Neural progenitor cell (in vitro differentiated cells): ENCODE data around the gene RGSL1. TPM values are rescaled to one million over a fixed set of nuclear protein-coding genes. Genes with fewer than 3 reads are reported as not detected.

ENCODE experiments used
- DNase-seq: peaks from one replicate; pipeline ENCODE4 v3.0.0-alpha.2; 2016; ENCODE audit warnings: low spot score
- H2AFZ ChIP-seq: fragments of 200-600 bp; sonication (generic); replicated peaks from 2 replicates; pipeline ENCODE4 v1.6.1; 2016; ENCODE audit warnings: antibody characterized with exemption
- H3F3A ChIP-seq: fragments of 200-600 bp; sonication (generic); 2 replicates; pipeline ENCODE4 v1.6.1; 2016; ENCODE audit warnings: antibody characterized with exemption, low read depth
- H3K27ac ChIP-seq: fragments of 200-600 bp; sonication (generic); 2 replicates; pipeline ENCODE4 v1.5.1; 2016; ENCODE audit warnings: mild to moderate bottlenecking
- H3K27me3 ChIP-seq: fragments of 200-600 bp; sonication (generic); 2 replicates; pipeline ENCODE4 v1.6.1; 2016; ENCODE audit warnings: mild to moderate bottlenecking, moderate library complexity
- H3K36me3 ChIP-seq: fragments of 200-600 bp; sonication (generic); 2 replicates; pipeline ENCODE4 v1.5.1; 2016
- H3K4me1 ChIP-seq: fragments of 200-600 bp; sonication (generic); 2 replicates; pipeline ENCODE4 v1.6.1; 2016; ENCODE audit warnings: mixed run types
- H3K4me2 ChIP-seq: fragments of 200-600 bp; sonication (generic); 2 replicates; pipeline ENCODE4 v1.6.1; 2016
- H3K4me3 ChIP-seq: fragments of 200-600 bp; sonication (generic); 2 replicates; pipeline ENCODE4 v1.5.1; 2016
- H3K79me2 ChIP-seq: fragments of 200-600 bp; sonication (generic); 2 replicates; pipeline ENCODE4 v1.6.1; 2016; ENCODE audit warnings: low read depth
- H3K9ac ChIP-seq: fragments of 200-600 bp; sonication (generic); 2 replicates; pipeline ENCODE4 v1.6.1; 2016
- H3K9me3 ChIP-seq: fragments of 200-600 bp; sonication (generic); 2 replicates; pipeline ENCODE4 v1.5.1; 2016; ENCODE audit warnings: low read depth
- H4K20me1 ChIP-seq: fragments of 200-600 bp; sonication (generic); 2 replicates; pipeline ENCODE4 v1.6.1; 2016; ENCODE audit warnings: low read depth
- H3K27ac Mint-ChIP-seq: 3 replicates; pipeline ENCODE4 v1.8.0; 2021; ENCODE audit warnings: mixed read lengths
- H3K27me3 Mint-ChIP-seq: 2 replicates; pipeline ENCODE4 v1.8.0; 2022; ENCODE audit warnings: low read depth, mild to moderate bottlenecking, inconsistent platforms, moderate library complexity, mixed read lengths; ENCODE audit not compliant: insufficient read depth
- H3K36me3 Mint-ChIP-seq: 3 replicates; pipeline ENCODE4 v1.8.0; 2021; ENCODE audit warnings: mixed read lengths
- H3K4me1 Mint-ChIP-seq: 3 replicates; pipeline ENCODE4 v1.8.0; 2021; ENCODE audit warnings: mixed read lengths
- H3K4me3 Mint-ChIP-seq: 3 replicates; pipeline ENCODE4 v1.8.0; 2021; ENCODE audit warnings: mild to moderate bottlenecking, moderate library complexity, mixed read lengths
- H3K9me3 Mint-ChIP-seq: 3 replicates; pipeline ENCODE4 v1.8.0; 2020; ENCODE audit warnings: mixed read lengths
- EZH2 ChIP-seq: fragments of 200-600 bp; sonication (generic); IDR thresholded peaks from 2 replicates; pipeline ENCODE4 v1.6.1; 2017; ENCODE audit warnings: antibody characterized with exemption, mild to moderate bottlenecking, moderate library complexity
- EZH2phosphoT487 ChIP-seq: fragments of 200-600 bp; sonication (generic); IDR thresholded peaks from 2 replicates; pipeline ENCODE4 v1.6.1; 2017; ENCODE audit warnings: antibody characterized with exemption
- total RNA-seq: library from RNA; depleted of rRNA; stranded (reverse); fragments of >200 nt; gene quantifications from 2 replicates; pipeline ENCODE4 v1.2.3, GENCODE V29; 2015; ENCODE audit warnings: low replicate concordance
- TF ChIP-seq, protein P1 (sequence below): fragments of 200-600 bp; sonication (generic); IDR thresholded peaks from 2 replicates; pipeline ENCODE4 v1.5.1; 2017; ENCODE audit warnings: antibody characterized with exemption, mild to moderate bottlenecking

The RGSL1 gene
- total RNA-seq, 1 donor from 2014 or later, result not detected

GRCh38 chr1:182460550-182460951, 10.6 kb downstream of the RGSL1 start:
- TF ChIP-seq, protein P1, sequence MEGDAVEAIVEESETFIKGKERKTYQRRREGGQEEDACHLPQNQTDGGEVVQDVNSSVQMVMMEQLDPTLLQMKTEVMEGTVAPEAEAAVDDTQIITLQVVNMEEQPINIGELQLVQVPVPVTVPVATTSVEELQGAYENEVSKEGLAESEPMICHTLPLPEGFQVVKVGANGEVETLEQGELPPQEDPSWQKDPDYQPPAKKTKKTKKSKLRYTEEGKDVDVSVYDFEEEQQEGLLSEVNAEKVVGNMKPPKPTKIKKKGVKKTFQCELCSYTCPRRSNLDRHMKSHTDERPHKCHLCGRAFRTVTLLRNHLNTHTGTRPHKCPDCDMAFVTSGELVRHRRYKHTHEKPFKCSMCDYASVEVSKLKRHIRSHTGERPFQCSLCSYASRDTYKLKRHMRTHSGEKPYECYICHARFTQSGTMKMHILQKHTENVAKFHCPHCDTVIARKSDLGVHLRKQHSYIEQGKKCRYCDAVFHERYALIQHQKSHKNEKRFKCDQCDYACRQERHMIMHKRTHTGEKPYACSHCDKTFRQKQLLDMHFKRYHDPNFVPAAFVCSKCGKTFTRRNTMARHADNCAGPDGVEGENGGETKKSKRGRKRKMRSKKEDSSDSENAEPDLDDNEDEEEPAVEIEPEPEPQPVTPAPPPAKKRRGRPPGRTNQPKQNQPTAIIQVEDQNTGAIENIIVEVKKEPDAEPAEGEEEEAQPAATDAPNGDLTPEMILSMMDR, result no peak
- TF ChIP-seq EZH2phosphoT487, result no peak
- no peak for TF ChIP-seq EZH2
- no peaks in the 10 kb centered on the region for H3K9me3 Mint-ChIP-seq
- H2AFZ ChIP-seq, result no peak overlapping the region

GRCh38 chr1:182473556-182473955, 23.6 kb downstream of the RGSL1 start:
- no peaks in the 10 kb centered on the region for H3F3A ChIP-seq
- peaks cover 3% of the 10 kb centered on the region for H3K9me3 ChIP-seq
- TF ChIP-seq, protein P1, result no peak
- no peaks in the 10 kb centered on the region for H3K4me1 ChIP-seq
- H3K79me2 ChIP-seq, result no peaks in the 10 kb centered on the region
- no peak overlapping the region for H3K4me3 Mint-ChIP-seq
- no peak overlapping the region for H3K27ac ChIP-seq
- H4K20me1 ChIP-seq, result no peaks in the 10 kb centered on the region
- no peaks in the 10 kb centered on the region for H3K36me3 ChIP-seq
- peaks cover 5% of the 10 kb centered on the region for H3K9me3 Mint-ChIP-seq
- H3K36me3 Mint-ChIP-seq, result no peaks in the 10 kb centered on the region
- H3K4me1 Mint-ChIP-seq, result no peaks in the 10 kb centered on the region
- H3K27me3 ChIP-seq, result no peaks in the 10 kb centered on the region
- H3K4me2 ChIP-seq, result no peak overlapping the region
- H3K27me3 Mint-ChIP-seq, result peaks cover 6% of the 10 kb centered on the region
- no peak overlapping the region for H3K27ac Mint-ChIP-seq
- H3K4me3 ChIP-seq, result no peak overlapping the region
- no peak overlapping the region for H2AFZ ChIP-seq
- no peak for DNase-seq
- no peak overlapping the region for H3K9ac ChIP-seq

More at GRCh38 chr1:182460550-182460951, 10.6 kb downstream of the RGSL1 start:
- no peaks in the 10 kb centered on the region for H3F3A ChIP-seq
- no peak overlapping the region for H3K9ac ChIP-seq
- H3K36me3 ChIP-seq, result no peaks in the 10 kb centered on the region
- no peak overlapping the region for H3K27ac ChIP-seq
- no peaks in the 10 kb centered on the region for H4K20me1 ChIP-seq
- H3K79me2 ChIP-seq, result no peaks in the 10 kb centered on the region
- DNase-seq, result no peak
- Mint-ChIP-seq H3K4me1 (no peaks in the 10 kb centered on the region), H3K36me3 (no peaks in the 10 kb centered on the region), H3K27ac (no peak overlapping the region), H3K27me3 (no peaks in the 10 kb centered on the region), H3K4me3 (no peak overlapping the region)
- H3K9me3 ChIP-seq, result peaks cover 5% of the 10 kb centered on the region
- H3K4me3 ChIP-seq, result no peak overlapping the region
- no peak overlapping the region for H3K4me2 ChIP-seq
- H3K4me1 ChIP-seq, result no peaks in the 10 kb centered on the region
- H3K27me3 ChIP-seq, result no peaks in the 10 kb centered on the region

GRCh38 chr1:182476625-182477024, 26.7 kb downstream of the RGSL1 start:
- Mint-ChIP-seq H3K9me3 (peaks cover 8% of the 10 kb centered on the region), H3K4me1 (no peaks in the 10 kb centered on the region), H3K27ac (no peak overlapping the region), H3K4me3 (no peak overlapping the region), H3K27me3 (peaks cover 4% of the 10 kb centered on the region), H3K36me3 (no peaks in the 10 kb centered on the region)
- Histone ChIP-seq H3K79me2 (no peaks in the 10 kb centered on the region), H3K4me2 (no peak overlapping the region), H3K9ac (no peak overlapping the region), H3F3A (no peaks in the 10 kb centered on the region), H3K4me1 (no peaks in the 10 kb centered on the region), H4K20me1 (no peaks in the 10 kb centered on the region), H3K27ac (no peak overlapping the region), H3K4me3 (no peak overlapping the region), H3K36me3 (no peaks in the 10 kb centered on the region), H3K9me3 (peaks cover 16% of the 10 kb centered on the region), H3K27me3 (no peaks in the 10 kb centered on the region), H2AFZ (no peak overlapping the region)
- DNase-seq, result no peak
- TF ChIP-seq, protein P1, result no peak
- TF ChIP-seq EZH2phosphoT487 (no peak), EZH2 (no peak)
